GM12878 (cell line): ENCODE data around the gene CYB5A. TPM values are rescaled to one million over a fixed set of nuclear protein-coding genes. Genes with fewer than 3 reads are reported as not detected.

ENCODE experiments used
- ATAC-seq: fragments of 200-7000 bp; cut with Tn5 transposase; 3 replicates; pipeline ENCODE4 v1.9.1; 2020; ENCODE audit warnings: mild to moderate bottlenecking, moderate library complexity
- BruUV-seq: library from RNA; stranded (reverse); fragments of 400-500 nt; replicated peaks from 2 replicates; lab custom pipeline; 2021; lab: Mats Ljungman, UMichigan
- CTCF ChIA-PET: fragments of 300-600 bp; sonication (Branson Sonifier 250); formaldehyde crosslinking; extraction: SDS; loops from one replicate; lab custom pipeline; 2021; ENCODE audit warnings: inconsistent platforms; lab: Yijun Ruan, JAX
- POLR2A ChIA-PET: fragments of 350-600 bp; formaldehyde crosslinking; extraction: SDS; loops from one replicate; lab custom pipeline; 2021; ENCODE audit warnings: inconsistent platforms; lab: Charles Lee
- RAD21 ChIA-PET: fragments of 300-600 bp; sonication (Branson Sonifier 250); formaldehyde crosslinking; loops from one replicate; lab custom pipeline; 2023; ENCODE audit warnings: antibody characterized with exemption; ENCODE audit not compliant: unreplicated experiment; lab: Charles Lee
- SMC1A ChIA-PET: fragments of 300-600 bp; sonication (Branson Sonifier 250); formaldehyde crosslinking; loops from one replicate; lab custom pipeline; 2023; ENCODE audit not compliant: unreplicated experiment, uncharacterized antibody; lab: Charles Lee
- DNase-seq: peaks from one replicate; pipeline ENCODE4 v3.0.0-alpha.2; 2011; ENCODE audit warnings: low read depth, low spot score
- FAIRE-seq: peaks from 3 replicates; lab custom pipeline; 2011; peaks lifted over from hg19 to GRCh38; lab: Jason Lieb, UNC
- H2AFZ ChIP-seq: 2 replicates; pipeline ENCODE4 v1.6.0; 2011; ENCODE audit warnings: low read depth, low read length, control low read depth; ENCODE audit not compliant: control insufficient read depth
- H3K27ac ChIP-seq: 2 replicates; pipeline ENCODE4 v1.5.1; 2011; ENCODE audit warnings: control low read depth; ENCODE audit not compliant: control insufficient read depth, insufficient read depth
- H3K27me3 ChIP-seq, 2 experiments: replicated peaks in 1 of 2; 2 replicates each; pipeline versions ENCODE4 v1.6.0 to v1.6.1; 2011; ENCODE audit warnings: low read length in 1 of 2; ENCODE audit not compliant: control insufficient read depth in 2 of 2, insufficient read depth in 2 of 2
- H3K36me3 ChIP-seq, 2 experiments: 2 replicates each; pipeline ENCODE4 v1.5.1; 2011; ENCODE audit warnings: low read length in 1 of 2; ENCODE audit not compliant: control insufficient read depth in 2 of 2, insufficient read depth in 2 of 2
- H3K4me1 ChIP-seq: 2 replicates; pipeline ENCODE4 v1.6.1; 2011; ENCODE audit warnings: mild to moderate bottlenecking, low read length, moderate library complexity, mixed read lengths; ENCODE audit not compliant: control insufficient read depth, insufficient read depth
- H3K4me2 ChIP-seq: 2 replicates; pipeline ENCODE4 v1.6.0; 2011; ENCODE audit warnings: control low read depth; ENCODE audit not compliant: control insufficient read depth, insufficient read depth
- H3K4me3 ChIP-seq: fragments of 200-600 bp; sonication (generic); 2 replicates; pipeline ENCODE4 v1.5.1; 2016
- H3K79me2 ChIP-seq: 2 replicates; pipeline ENCODE4 v1.6.0; 2011; ENCODE audit warnings: low read length; ENCODE audit not compliant: control insufficient read depth, insufficient read depth
- H3K9ac ChIP-seq: 2 replicates; pipeline ENCODE4 v1.8.0; 2011; ENCODE audit warnings: low read length, control low read depth, mixed read lengths; ENCODE audit not compliant: control insufficient read depth, insufficient read depth
- H3K9me3 ChIP-seq: replicated peaks from 3 replicates; pipeline ENCODE4 v1.5.1; 2011; ENCODE audit warnings: mild to moderate bottlenecking, low read length; ENCODE audit not compliant: control insufficient read depth, insufficient read depth
- H4K20me1 ChIP-seq: 2 replicates; pipeline ENCODE4 v1.6.0; 2011; ENCODE audit not compliant: control insufficient read depth, insufficient read depth
- BMI1 ChIP-seq: fragments of 450-650 bp; IDR thresholded peaks from 2 replicates; pipeline ENCODE4 v1.6.1; 2016; ENCODE audit warnings: mild to moderate bottlenecking, moderate library complexity, borderline replicate concordance
- CEBPB ChIP-seq, 2 experiments: fragments of 150-350 bp in 1 of 2; IDR thresholded peaks; 2 replicates each; pipeline ENCODE4 v1.6.1; 2012 to 2014; ENCODE audit warnings: low read depth in 2 of 2, low read length in 2 of 2, borderline replicate concordance in 1 of 2, inconsistent platforms in 1 of 2
- CHD1 ChIP-seq: IDR thresholded peaks from 2 replicates; pipeline ENCODE4 v1.6.1; 2012; ENCODE audit warnings: low read depth, low read length, improper control_type of control experiment
- CREM ChIP-seq: IDR thresholded peaks from 2 replicates; pipeline ENCODE4 v1.6.1; 2014; ENCODE audit warnings: antibody characterized with exemption, low read depth
- DPF2 ChIP-seq: fragments of 450-650 bp; IDR thresholded peaks from 2 replicates; pipeline ENCODE4 v1.6.1; 2017; ENCODE audit warnings: mild to moderate bottlenecking
- MTA2 ChIP-seq: fragments of 450-650 bp; IDR thresholded peaks from 2 replicates; pipeline ENCODE4 v1.6.1; 2016; ENCODE audit warnings: low read depth, mild to moderate bottlenecking, moderate library complexity
- TCF12 ChIP-seq: IDR thresholded peaks from 2 replicates; pipeline ENCODE4 v1.6.1; 2011; ENCODE audit warnings: low read depth, mild to moderate bottlenecking, low read length
- ZNF207 ChIP-seq: fragments of 450-650 bp; IDR thresholded peaks from 2 replicates; pipeline ENCODE4 v1.6.1; 2014; ENCODE audit warnings: antibody characterized with exemption, mild to moderate bottlenecking, borderline replicate concordance
- WGBS: methylation state at CpG from one replicate; pipeline ENCODE4 v1.1.6; 2016; ENCODE audit warnings: low lambda C conversion rate; ENCODE audit not compliant: insufficient replicate concordance, insufficient coverage; ENCODE audit errors: missing lambda C conversion rate; 5-methylcytosine and 5-hydroxymethylcytosine counted together
- in situ Hi-C: fragments of 300-500 bp; cut with MboI; formaldehyde crosslinking; loops from 9 replicates; pipeline ENCODE4 v1.14.3; 2018; ENCODE audit warnings: mixed read lengths
- intact Hi-C: fragments of 100-400 bp; cut with micrococcal nuclease; formaldehyde crosslinking; loops from one replicate; pipeline ENCODE4 v1.14.2; 2022; ENCODE audit not compliant: unreplicated experiment
- polyA plus RNA-seq, 11 experiments: library from polyadenylated mRNA; depleted of rRNA in 4 of 11; unstranded in 6 of 11; stranded (reverse) in 5 of 11; fragments of >200 nt; fragmentation: Nextera tagmentation in 4 of 11; fragmentation: Illumina TruSeq in 1 of 11; extraction: Ambion mirVana in 4 of 11; extraction: Trizol in 1 of 11; gene quantifications; 1 replicate in 1 of 11; 2 replicates in 10 of 11; pipeline versions ENCODE4 v1.2.1 to v1.2.3, GENCODE V29; 2011 to 2016; ENCODE audit warnings: inconsistent platforms in 2 of 11, missing spikeins in 2 of 11, low read depth in 1 of 11
- total RNA-seq, 4 experiments: library from RNA; depleted of rRNA in 3 of 4; stranded (reverse); fragments of >200 nt in 3 of 4; fragmentation: Illumina TruSeq in 1 of 4; extraction: Trizol in 1 of 4; gene quantifications; 2 replicates each; pipeline versions ENCODE4 v1.2.1 to v1.2.3, GENCODE V29; 2013 to 2021
- TF ChIP-seq, protein P1 (sequence below): IDR thresholded peaks from 2 replicates; pipeline ENCODE4 v1.6.1; 2012; ENCODE audit warnings: low read depth, low read length, improper control_type of control experiment
- TF ChIP-seq, protein P2 (sequence below): fragments of 450-650 bp; IDR thresholded peaks from 2 replicates; pipeline ENCODE4 v1.6.1; 2017; ENCODE audit warnings: mild to moderate bottlenecking
- TF ChIP-seq, protein P3 (sequence below): fragments of 450-650 bp; IDR thresholded peaks from 2 replicates; pipeline ENCODE4 v1.6.1; 2017; ENCODE audit warnings: mild to moderate bottlenecking, low read depth, inconsistent platforms; ENCODE audit not compliant: poor library complexity, severe bottlenecking

CYB5A gene
- total and polyA plus RNA-seq, 10 of the 15 experiments (the other 5 are each of a cell fraction or from before 2014, with no cell fraction given): 60.2 to 129 (median 103) TPM

DNA sequence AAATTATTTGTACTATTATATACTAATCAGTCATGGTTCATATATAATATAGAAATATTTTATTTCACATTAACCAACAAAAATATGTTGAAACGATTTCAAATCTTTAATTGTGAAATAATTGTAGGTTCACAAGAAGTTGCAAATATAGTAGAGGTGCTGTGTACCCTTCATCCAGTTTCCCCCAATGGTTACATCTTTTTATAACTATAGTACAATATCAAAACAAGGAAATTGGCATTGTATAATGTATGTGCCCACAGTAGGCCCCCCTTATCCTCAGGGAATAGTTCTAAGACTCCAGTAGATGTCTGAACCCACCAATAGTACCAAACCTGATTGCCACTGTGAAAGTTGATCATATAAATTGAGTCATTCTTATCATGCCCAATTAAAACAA is 7.4 kb upstream of the CYB5A start:
- DNase-seq: no peak
- ChIA-PET RAD21 (no interaction called here), POLR2A (no interaction called here), CTCF (no interaction called here), SMC1A (interaction anchor here (0.9 kb wide), 1 partner anchor 35 kb away, joined by 3 read pairs; no protein-coding TSS in a partner anchor)
- Histone ChIP-seq H4K20me1 (no peaks in the 10 kb centered on the region), H3K4me2 (no peak overlapping the region), H3K9me3 (no peaks in the 10 kb centered on the region), H3K4me1 (no peaks in the 10 kb centered on the region), H3K79me2 (no peaks in the 10 kb centered on the region), H3K4me3 (no peak overlapping the region), H2AFZ (no peak overlapping the region), H3K36me3 (no peaks in the 10 kb centered on the region), H3K27ac (no peak overlapping the region), H3K9ac (no peak overlapping the region), H3K27me3 (no peaks in the 10 kb centered on the region)
- TF ChIP-seq ZNF207: no peak
- TF ChIP-seq CHD1: no peak
- no peak for TF ChIP-seq BMI1
- TF ChIP-seq MTA2: no peak
- no peak for TF ChIP-seq DPF2
- TF ChIP-seq, protein P1, sequence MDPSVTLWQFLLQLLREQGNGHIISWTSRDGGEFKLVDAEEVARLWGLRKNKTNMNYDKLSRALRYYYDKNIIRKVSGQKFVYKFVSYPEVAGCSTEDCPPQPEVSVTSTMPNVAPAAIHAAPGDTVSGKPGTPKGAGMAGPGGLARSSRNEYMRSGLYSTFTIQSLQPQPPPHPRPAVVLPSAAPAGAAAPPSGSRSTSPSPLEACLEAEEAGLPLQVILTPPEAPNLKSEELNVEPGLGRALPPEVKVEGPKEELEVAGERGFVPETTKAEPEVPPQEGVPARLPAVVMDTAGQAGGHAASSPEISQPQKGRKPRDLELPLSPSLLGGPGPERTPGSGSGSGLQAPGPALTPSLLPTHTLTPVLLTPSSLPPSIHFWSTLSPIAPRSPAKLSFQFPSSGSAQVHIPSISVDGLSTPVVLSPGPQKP: no peak
- TF ChIP-seq CREM: no peak
- no peak for TF ChIP-seq CEBPB (IDR thresholded peaks at IDR 0.05; ENCODE audit: borderline replicate concordance in 1 of 2, low read depth in 2 of 2, low read length in 2 of 2)
- no peak for TF ChIP-seq TCF12
- TF ChIP-seq, protein P2, sequence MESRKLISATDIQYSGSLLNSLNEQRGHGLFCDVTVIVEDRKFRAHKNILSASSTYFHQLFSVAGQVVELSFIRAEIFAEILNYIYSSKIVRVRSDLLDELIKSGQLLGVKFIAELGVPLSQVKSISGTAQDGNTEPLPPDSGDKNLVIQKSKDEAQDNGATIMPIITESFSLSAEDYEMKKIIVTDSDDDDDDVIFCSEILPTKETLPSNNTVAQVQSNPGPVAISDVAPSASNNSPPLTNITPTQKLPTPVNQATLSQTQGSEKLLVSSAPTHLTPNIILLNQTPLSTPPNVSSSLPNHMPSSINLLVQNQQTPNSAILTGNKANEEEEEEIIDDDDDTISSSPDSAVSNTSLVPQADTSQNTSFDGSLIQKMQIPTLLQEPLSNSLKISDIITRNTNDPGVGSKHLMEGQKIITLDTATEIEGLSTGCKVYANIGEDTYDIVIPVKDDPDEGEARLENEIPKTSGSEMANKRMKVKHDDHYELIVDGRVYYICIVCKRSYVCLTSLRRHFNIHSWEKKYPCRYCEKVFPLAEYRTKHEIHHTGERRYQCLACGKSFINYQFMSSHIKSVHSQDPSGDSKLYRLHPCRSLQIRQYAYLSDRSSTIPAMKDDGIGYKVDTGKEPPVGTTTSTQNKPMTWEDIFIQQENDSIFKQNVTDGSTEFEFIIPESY: no peak
- TF ChIP-seq, protein P3, sequence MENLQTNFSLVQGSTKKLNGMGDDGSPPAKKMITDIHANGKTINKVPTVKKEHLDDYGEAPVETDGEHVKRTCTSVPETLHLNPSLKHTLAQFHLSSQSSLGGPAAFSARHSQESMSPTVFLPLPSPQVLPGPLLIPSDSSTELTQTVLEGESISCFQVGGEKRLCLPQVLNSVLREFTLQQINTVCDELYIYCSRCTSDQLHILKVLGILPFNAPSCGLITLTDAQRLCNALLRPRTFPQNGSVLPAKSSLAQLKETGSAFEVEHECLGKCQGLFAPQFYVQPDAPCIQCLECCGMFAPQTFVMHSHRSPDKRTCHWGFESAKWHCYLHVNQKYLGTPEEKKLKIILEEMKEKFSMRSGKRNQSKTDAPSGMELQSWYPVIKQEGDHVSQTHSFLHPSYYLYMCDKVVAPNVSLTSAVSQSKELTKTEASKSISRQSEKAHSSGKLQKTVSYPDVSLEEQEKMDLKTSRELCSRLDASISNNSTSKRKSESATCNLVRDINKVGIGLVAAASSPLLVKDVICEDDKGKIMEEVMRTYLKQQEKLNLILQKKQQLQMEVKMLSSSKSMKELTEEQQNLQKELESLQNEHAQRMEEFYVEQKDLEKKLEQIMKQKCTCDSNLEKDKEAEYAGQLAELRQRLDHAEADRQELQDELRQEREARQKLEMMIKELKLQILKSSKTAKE: no peak
- no TSS peak for BruUV-seq
- in situ Hi-C loops (no loop called here), intact Hi-C loops (no loop called here)
- FAIRE-seq: no peak
- no peak for ATAC-seq
- 0% methylated on average over 1 of the region's 1 CpG for WGBS
